Right renal cortex interstitium (tissue), 3 donors: ENCODE measurements around the gene NAALADL2. TPM values are rescaled to one million over a fixed set of nuclear protein-coding genes. Genes with fewer than 3 reads are reported as not detected.

Source experiments
- DNase-seq, 3 donors: peaks; one replicate each; pipeline ENCODE4 v3.0.0-alpha.2; 2013; ENCODE audit warnings: low read depth in 3 of 3, low spot score in 2 of 3
- polyA plus RNA-seq, 3 donors: library from polyadenylated mRNA; unstranded; fragments of 120-200 nt; gene quantifications; one replicate each; pipeline ENCODE4 v1.2.1, GENCODE V29; 2013; ENCODE audit not compliant: insufficient read length in 3 of 3

NAALADL2 gene
- polyA plus RNA-seq, 3 donors, result 18.2 to 22.0 (median 20.4) TPM

- no peak for DNase-seq
Measured at GRCh38 chr3:175713268-175713667, 854.1 kb downstream of the NAALADL2 start.

GRCh38 chr3:175716446-175716845 lies 857.3 kb downstream of the NAALADL2 start:
- DNase-seq, result no peak

GRCh38 chr3:175726228-175726627 lies 867.1 kb downstream of the NAALADL2 start:
- no peak for DNase-seq

- DNase-seq, result no peak
Measured at GRCh38 chr3:175728566-175728965, 869.4 kb downstream of the NAALADL2 start.

GRCh38 chr3:175729466-175729865 lies 870.3 kb downstream of the NAALADL2 start:
- DNase-seq, result no peak

GRCh38 chr3:175731543-175731942 lies 872.4 kb downstream of the NAALADL2 start:
- DNase-seq, result no peak

GRCh38 chr3:175732017-175732416 lies 872.9 kb downstream of the NAALADL2 start:
- DNase-seq, result no peak

- no peak for DNase-seq
Measured at GRCh38 chr3:175735866-175736265, 876.7 kb downstream of the NAALADL2 start.

- no peak for DNase-seq
Measured at GRCh38 chr3:175737646-175738572, 878.8 kb downstream of the NAALADL2 start.

- DNase-seq, result no peak
Measured at GRCh38 chr3:175741951-175742350, 882.8 kb downstream of the NAALADL2 start.

GRCh38 chr3:175743733-175744400 lies 884.7 kb downstream of the NAALADL2 start:
- DNase-seq, result no peak

- no peak for DNase-seq
Measured at GRCh38 chr3:175746308-175746707, 887.2 kb downstream of the NAALADL2 start.

- no peak for DNase-seq
Measured at GRCh38 chr3:175748087-175748730, 889.1 kb downstream of the NAALADL2 start.

- no peak for DNase-seq
Measured at GRCh38 chr3:175749981-175750380, 890.8 kb downstream of the NAALADL2 start.

GRCh38 chr3:175751089-175751488 lies 892.0 kb downstream of the NAALADL2 start:
- DNase-seq, result no peak

GRCh38 chr3:175763948-175764347 lies 904.8 kb downstream of the NAALADL2 start:
- no peak for DNase-seq

- no peak for DNase-seq
Measured at GRCh38 chr3:175764722-175765121, 905.6 kb downstream of the NAALADL2 start.

GRCh38 chr3:175770426-175770825 lies 911.3 kb downstream of the NAALADL2 start:
- DNase-seq, result no peak

- DNase-seq, result no peak
Measured at GRCh38 chr3:175777495-175777894, 918.4 kb downstream of the NAALADL2 start.

- no peak for DNase-seq
Measured at GRCh38 chr3:175777965-175778364, 918.8 kb downstream of the NAALADL2 start.

GRCh38 chr3:175778994-175779393 lies 919.9 kb downstream of the NAALADL2 start:
- DNase-seq, result no peak
